GM19238 (cell line): ENCODE results near the gene PTPRN2.

Experiments
- DNase-seq: peaks from one replicate; pipeline ENCODE4 v3.0.0; 2011; ENCODE audit warnings: low spot score; ENCODE audit not compliant: insufficient read length

Gene PTPRN2

DNA sequence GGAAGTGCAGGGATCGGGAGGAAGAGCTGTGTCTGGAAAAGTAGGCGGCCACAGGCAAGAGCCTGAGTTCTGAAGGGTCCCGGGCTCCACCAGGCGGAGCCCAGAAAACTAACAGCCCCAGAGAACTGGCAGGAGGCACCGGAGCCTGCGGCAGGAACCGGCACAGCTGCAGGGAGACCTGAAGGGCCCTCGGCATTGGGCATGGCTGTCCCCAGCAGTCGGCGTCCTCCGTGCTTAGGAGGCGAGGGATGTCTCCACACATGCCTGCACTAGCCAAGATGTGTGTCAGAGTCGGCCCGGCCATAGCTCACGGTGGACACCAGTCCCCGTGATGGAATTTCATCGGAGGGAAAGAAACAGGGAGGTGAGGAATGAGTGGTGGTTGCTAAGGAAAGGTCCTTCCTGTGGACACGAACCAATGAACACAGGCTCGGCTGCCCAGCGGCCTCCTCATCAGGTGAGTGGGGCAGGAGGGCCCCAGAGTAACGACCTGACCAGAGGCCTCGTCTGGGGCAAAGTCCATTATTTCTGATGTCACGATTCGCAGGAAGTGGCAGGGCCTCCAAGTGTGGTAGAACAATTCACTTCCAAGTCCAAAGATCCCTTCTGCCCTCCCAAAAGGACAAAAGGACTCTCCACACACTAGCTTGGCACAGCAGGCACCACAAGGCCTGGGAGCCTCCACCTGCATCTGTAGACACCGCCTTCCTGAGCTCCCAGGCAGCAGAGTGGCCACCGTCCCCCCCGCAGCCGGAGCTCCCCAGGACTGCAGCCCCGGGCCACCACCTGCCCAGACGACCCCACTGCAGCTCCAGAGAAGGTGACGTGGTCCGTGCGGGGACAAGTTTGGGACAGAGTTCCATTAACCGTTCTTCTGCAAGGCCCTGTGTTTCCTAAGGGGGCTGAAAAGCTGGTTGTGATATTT, 444.2 kb downstream of the PTPRN2 start:
- no peak for DNase-seq

DNA sequence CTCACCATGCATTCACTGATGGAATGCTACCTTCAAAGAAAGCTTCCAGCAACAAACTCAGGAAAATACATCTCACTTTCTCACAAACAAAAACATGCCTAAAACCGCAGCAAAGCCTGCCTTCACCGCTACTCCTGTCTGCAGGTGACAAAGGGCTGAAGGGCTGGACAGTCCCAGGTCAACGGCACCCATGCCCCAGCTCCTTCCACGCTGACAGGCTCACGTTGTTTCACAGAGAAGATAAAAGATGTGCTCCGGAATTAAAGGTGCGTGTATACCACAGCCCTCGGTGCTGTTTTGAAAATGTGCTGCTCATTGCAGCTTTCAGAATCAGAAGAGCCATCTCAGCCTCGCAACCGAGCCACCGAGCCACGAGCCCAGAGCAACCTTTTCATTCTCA, 445.0 kb downstream of the PTPRN2 start:
- DNase-seq, result no peak

- DNase-seq, result no peak
Measured at GRCh38 chr7:158141806-158142518, 445.7 kb downstream of the PTPRN2 start.

- no peak for DNase-seq
Measured at GRCh38 chr7:158141221-158141582, 446.4 kb downstream of the PTPRN2 start.

DNA sequence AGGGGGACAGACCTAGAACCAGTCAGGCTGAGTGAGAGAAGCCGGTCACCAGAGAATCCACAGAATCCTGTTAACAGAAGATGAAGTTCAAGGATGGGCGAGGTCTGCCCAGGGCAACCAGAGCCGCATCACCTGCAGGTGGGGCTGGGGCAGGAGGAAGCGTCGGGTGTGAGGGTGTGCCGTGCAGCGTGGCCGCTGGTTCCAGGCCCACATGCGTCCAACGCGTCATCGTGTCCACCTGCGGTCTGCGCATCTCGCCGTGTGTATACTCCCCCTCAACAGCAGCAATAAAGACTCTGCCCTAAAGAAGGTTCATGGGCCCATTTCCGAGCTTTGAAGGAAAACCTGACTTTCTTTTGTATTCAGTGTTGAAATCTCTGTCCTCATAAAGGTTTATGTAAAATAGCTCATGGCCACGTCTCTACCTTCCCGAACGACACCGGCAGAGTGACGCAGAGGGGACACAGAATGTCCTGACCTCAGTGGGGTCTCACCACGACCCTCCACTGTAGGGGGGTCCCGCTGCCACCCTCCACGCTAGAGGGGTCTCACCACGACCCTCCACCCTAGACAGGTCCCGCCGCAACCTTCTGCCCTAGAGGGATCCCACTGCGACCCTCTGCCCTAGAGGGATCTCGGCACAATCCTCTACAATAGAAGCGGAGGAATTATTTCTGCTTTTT, 446.9 kb downstream of the PTPRN2 start:
- no peak for DNase-seq

GRCh38 chr7:158139499-158139898, 448.1 kb downstream of the PTPRN2 start:
- no peak for DNase-seq

- DNase-seq, result no peak
Measured at GRCh38 chr7:158138329-158138597, 449.4 kb downstream of the PTPRN2 start.

DNA sequence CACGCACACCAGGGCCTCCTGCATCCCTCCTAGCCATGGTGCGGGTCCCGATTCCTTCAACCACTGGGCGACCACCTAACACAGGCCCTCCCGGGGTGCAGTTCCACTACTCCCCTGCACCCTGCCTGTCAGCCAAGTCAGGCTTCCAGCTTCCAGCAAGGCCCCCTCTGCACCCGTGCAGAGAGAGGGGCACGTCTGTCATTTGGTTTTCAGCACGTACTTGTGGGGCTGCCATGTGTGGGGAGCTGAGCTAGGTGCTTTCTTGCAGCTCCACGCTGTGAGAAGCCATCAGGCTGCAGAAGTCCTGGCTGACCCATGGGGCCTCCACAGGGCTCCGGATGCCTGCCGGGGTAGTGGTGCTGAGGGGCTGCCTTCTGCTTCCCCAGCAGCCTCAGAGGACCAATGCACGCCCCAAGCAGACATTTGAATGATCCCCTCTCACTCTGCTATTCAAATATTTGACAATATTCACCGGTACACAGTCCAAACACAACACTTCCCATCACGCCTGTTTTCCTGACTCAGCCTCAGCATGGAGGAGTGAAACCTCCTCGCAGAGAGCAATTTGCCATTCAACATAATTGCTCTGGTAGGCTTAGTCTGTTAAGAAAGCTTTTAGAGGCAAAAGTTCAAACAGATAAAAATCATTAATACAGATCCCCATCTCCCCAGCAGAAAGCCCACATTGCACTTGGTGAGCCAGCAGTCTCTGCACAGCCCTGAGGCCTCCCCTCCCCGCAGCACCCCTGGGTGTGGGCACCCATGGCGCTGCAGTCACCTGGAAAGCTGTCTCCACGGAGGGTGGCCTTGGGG, 449.9 kb downstream of the PTPRN2 start:
- no peak for DNase-seq

- DNase-seq, result no peak
Measured at GRCh38 chr7:158135931-158136330, 451.7 kb downstream of the PTPRN2 start.

DNA sequence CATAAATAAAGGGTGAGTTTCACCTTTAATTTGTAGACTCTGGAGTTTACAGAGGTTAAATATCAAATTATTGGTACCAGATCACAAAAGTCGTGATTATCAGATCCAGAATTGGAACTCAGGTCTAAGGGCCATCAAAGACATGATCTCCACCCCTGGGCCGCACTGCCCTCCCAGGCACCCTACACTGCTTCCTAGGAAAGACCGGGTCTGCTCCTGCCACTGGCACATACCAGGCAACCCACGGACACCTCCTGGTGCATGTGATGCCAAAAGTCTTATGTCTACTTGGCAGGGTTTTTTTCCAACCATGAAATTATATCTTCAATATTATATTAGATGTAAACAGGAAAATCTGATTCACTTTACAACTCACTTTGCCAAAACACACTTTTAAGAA, 452.8 kb downstream of the PTPRN2 start:
- no peak for DNase-seq

GRCh38 chr7:158133515-158134271, 453.9 kb downstream of the PTPRN2 start:
- no peak for DNase-seq

DNA sequence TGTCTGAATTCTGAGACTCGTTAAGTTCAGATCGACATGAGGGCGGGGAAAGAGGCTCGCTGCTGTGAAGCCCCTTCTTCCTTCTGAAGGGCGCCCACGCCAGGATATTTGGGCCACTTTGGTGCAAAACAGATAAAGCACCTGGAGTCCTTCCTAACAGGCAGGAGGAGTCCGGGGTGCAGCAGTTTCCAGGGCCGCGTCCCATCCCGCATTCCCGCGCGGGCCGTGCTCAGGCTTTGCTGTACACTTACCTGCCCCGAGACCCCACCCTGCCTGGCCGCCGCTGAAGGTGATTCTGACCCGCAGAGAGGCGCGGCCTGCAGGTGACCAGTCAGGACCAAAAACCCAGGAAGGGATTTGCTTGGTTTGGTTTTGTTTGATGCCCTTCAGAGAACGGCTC, 454.6 kb downstream of the PTPRN2 start:
- DNase-seq, result no peak

DNA sequence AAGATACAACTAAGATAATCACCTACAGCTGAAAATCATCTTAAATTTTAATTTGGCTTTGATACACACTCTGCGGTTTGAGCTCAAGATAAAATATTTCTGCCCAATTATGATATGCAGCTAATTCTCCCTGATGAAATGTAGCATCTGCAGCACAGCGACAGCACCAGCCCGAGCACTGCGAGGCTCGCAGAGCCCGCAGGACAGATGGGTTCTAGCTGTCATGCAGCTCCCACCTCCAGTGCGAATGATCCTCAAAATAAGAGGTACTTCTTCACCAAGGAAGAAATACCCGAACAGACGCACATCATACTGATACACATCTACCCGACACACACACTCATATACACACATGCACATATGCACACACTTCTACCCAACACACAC, 457.6 kb downstream of the PTPRN2 start:
- no peak for DNase-seq

- DNase-seq, result no peak
Measured at GRCh38 chr7:158129037-158130022, 458.3 kb downstream of the PTPRN2 start.

DNA sequence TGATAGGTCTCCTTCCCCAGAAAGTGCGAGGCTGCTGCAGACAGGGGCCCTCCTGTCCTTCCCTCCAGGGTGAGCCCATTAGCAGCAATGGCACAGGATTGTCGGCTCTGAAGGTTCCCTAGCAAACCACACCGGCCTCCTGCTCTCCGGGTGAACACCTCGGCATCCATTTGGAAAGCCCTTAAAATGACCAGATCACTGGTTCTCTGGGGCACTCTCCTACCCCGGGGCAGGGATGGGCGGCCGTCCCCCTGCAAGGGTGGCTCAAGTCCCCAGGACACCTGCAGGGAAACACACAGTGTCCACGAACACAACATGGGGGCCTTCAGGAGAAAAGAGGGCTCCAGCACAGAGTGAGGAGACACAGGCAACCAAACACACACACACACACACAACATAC, 459.1 kb downstream of the PTPRN2 start:
- DNase-seq, result no peak

GRCh38 chr7:158127241-158127640, 460.4 kb downstream of the PTPRN2 start:
- no peak for DNase-seq

- DNase-seq, result no peak
Measured at GRCh38 chr7:158126661-158127060, 461.0 kb downstream of the PTPRN2 start.

DNA sequence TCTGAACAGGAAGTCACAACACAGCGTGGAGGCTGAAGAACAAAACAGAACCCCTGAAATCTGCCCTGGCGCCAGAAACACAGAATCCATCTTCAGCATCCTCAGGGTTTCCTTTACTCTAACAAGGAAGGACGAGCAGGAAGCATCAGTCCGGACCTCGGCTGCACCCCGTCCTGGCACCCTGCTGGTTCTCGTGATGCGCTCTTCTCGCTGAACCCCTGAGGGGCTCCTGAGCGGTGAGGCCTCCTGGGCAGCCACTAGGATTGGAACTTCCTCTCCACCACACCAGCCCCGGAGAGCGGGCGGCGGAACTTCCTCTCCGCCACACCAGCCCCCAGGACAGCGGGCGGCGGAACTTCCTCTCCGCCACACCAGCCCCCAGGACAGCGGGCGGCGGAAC, 461.9 kb downstream of the PTPRN2 start:
- no peak for DNase-seq

DNA sequence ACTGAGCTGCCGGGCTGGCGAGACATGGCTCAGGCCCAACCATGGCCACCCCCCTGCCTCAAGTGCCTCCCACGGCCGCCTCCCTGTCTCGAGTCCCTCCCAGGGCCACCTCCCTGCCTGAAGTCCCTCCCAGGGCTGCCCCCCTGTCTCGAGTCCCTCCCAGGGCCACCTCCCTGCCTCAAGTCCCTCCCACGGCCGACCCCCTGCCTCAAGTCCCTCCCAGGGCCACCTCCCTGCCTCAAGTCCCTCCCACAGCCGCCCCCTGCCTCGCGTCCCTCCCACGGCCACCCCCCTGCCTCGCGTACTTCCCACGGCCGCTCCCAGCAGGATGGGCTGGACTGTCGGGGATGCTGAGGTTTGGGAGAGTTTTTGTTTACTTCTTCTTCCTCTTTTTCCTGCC, 462.5 kb downstream of the PTPRN2 start:
- no peak for DNase-seq

DNA sequence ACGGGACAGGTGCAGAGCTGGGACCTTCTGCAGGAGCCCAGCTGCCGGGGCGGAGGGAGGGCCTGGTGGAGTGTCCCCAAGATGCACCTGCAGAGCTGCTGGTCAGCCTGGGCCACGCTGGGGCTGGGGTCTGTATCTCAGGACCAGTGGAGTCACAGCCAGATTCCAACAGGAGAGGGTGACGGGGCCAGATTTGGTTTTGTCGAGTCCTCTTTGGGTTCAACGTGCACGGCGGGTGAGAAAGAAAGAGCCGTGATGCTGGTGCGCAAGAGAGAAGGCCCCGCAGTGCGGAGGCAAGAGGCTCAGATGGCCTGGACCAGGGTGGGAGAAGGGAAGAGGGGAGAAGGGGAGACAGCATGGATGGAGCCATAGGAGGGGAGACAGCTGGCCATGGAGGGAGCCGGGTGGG, 462.9 kb downstream of the PTPRN2 start:
- DNase-seq, result no peak
